PC-3 (cell line): ENCODE measurements around the gene MRGPRX4. TPM values are rescaled to one million over a fixed set of nuclear protein-coding genes. Genes with fewer than 3 reads are reported as not detected.
A peak's percentile ranks its signal among the peaks of the same experiment; 100 is the strongest.
"Not testable (repeated sequence)": the region's sequence is repeated elsewhere in the genome, so short reads cannot be mapped to it uniquely, and the experiment has no call there.

Source experiments
- ATAC-seq: fragments of 200-7000 bp; cut with Tn5 transposase; 2 replicates; pipeline ENCODE4 v1.9.1; 2020; ENCODE audit warnings: mild to moderate bottlenecking, moderate library complexity
- BruUV-seq: library from RNA; stranded (reverse); fragments of 400-500 nt; replicated peaks from 2 replicates; lab custom pipeline; 2021; lab: Mats Ljungman, UMichigan
- CTCF ChIA-PET: fragments of 300-600 bp; sonication (Branson Sonifier 250); formaldehyde crosslinking; loops from one replicate; lab custom pipeline; 2022; ENCODE audit warnings: antibody characterized with exemption; lab: Charles Lee
- POLR2A ChIA-PET: fragments of 300-600 bp; sonication (Branson Sonifier 250); formaldehyde crosslinking; loops from one replicate; lab custom pipeline; 2022; ENCODE audit warnings: antibody characterized with exemption; ENCODE audit not compliant: unreplicated experiment; lab: Charles Lee
- DNase-seq: peaks from one replicate; pipeline ENCODE4 v3.0.0-alpha.2; 2015
- H2AFZ ChIP-seq: fragments of 300-600 bp; sonication (generic); 2 replicates; pipeline ENCODE4 v1.6.0; 2016; ENCODE audit warnings: antibody characterized with exemption, low read length
- H3F3A ChIP-seq: fragments of 300-600 bp; sonication (generic); one replicate; pipeline ENCODE4 v1.6.0; 2017; ENCODE audit warnings: antibody characterized with exemption, low read length, control low read depth, mild to moderate bottlenecking; ENCODE audit not compliant: unreplicated experiment
- H3K27ac ChIP-seq: fragments of 300-600 bp; sonication (generic); 2 replicates; pipeline ENCODE4 v1.5.1; 2016; ENCODE audit warnings: mild to moderate bottlenecking, low read length
- H3K27me3 ChIP-seq: fragments of 300-600 bp; sonication (generic); 2 replicates; pipeline ENCODE4 v1.6.1; 2016; ENCODE audit warnings: low read length, mixed read lengths
- H3K36me3 ChIP-seq: fragments of 300-600 bp; sonication (generic); 2 replicates; pipeline ENCODE4 v1.6.1; 2016; ENCODE audit warnings: low read depth, mixed run types, low read length, mixed read lengths
- H3K4me1 ChIP-seq: fragments of 300-600 bp; sonication (generic); 2 replicates; pipeline ENCODE4 v1.5.1; 2016; ENCODE audit warnings: low read length; ENCODE audit not compliant: insufficient read depth
- H3K4me2 ChIP-seq: fragments of 300-600 bp; sonication (generic); 2 replicates; pipeline ENCODE4 v1.6.0; 2016; ENCODE audit warnings: low read length
- H3K4me3 ChIP-seq: fragments of 300-600 bp; sonication (generic); 2 replicates; pipeline ENCODE4 v1.5.1; 2016; ENCODE audit warnings: mild to moderate bottlenecking, low read length, mixed read lengths
- H3K79me2 ChIP-seq: fragments of 300-600 bp; sonication (generic); 2 replicates; pipeline ENCODE4 v1.6.1; 2017; ENCODE audit warnings: low read length, mixed read lengths
- H3K9ac ChIP-seq: fragments of 300-600 bp; sonication (generic); 2 replicates; pipeline ENCODE4 v1.6.0; 2016; ENCODE audit warnings: mild to moderate bottlenecking, low read length
- H3K9me2 ChIP-seq: fragments of 300-600 bp; sonication (generic); replicated peaks from 2 replicates; pipeline ENCODE4 v1.6.1; 2016; ENCODE audit warnings: mixed run types, low read length, mixed read lengths
- H3K9me3 ChIP-seq: fragments of 300-600 bp; sonication (generic); 2 replicates; pipeline ENCODE4 v1.6.1; 2016; ENCODE audit warnings: low read length, mixed read lengths
- H4K20me1 ChIP-seq: fragments of 300-600 bp; sonication (generic); 2 replicates; pipeline ENCODE4 v1.6.1; 2016; ENCODE audit warnings: low read length, mixed read lengths
- CTCF ChIP-seq: fragments of 300-600 bp; sonication (generic); conservative IDR thresholded peaks from 2 replicates; pipeline ENCODE4 v1.5.1; 2017; ENCODE audit warnings: antibody characterized with exemption, low read depth, mild to moderate bottlenecking, low read length
- EZH2 ChIP-seq: fragments of 300-600 bp; sonication (generic); IDR thresholded peaks from one replicate; pipeline ENCODE4 v1.6.1; 2017; ENCODE audit warnings: antibody characterized with exemption, mild to moderate bottlenecking, low read length; ENCODE audit not compliant: unreplicated experiment
- EZH2phosphoT487 ChIP-seq: fragments of 300-600 bp; sonication (generic); IDR thresholded peaks from 2 replicates; pipeline ENCODE4 v1.6.1; 2018; ENCODE audit warnings: mild to moderate bottlenecking, antibody characterized with exemption, low read length, borderline replicate concordance
- intact Hi-C: fragments of 100-400 bp; cut with micrococcal nuclease; formaldehyde crosslinking; loops from 2 replicates; pipeline ENCODE4 v1.9.0; 2023
- total RNA-seq: library from RNA; depleted of rRNA; stranded (reverse); fragments of >200 nt; gene quantifications from 2 replicates; pipeline ENCODE4 v1.2.3, GENCODE V29; 2014

MRGPRX4 gene
- total RNA-seq, 1 experiment from 2014 or later = not detected

DNA sequence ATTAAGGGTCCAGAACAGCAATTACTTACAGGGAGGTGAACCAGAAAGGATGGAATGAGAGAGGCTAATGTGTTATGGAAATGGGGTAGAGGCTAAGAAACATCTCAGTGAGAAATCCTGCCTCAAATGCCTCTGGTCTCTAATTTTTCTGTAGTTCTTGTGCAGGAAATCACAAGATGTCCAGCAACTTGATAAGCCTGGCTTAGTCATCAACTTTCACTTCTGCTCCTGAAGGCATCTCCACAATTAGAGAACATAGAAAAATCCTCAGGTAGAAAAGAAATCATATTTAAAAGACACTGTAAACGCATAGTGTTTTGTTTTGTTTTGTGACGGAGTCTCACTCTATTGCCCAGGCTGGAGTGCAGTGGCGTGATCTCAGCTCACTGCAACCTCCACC lies 18.7 kb downstream of the MRGPRX4 start:
- no peaks in the 10 kb centered on the region for H3K9me3 ChIP-seq
- intact Hi-C loops = no loop called here
- H3K27ac ChIP-seq = no peak overlapping the region
- POLR2A ChIA-PET = no interaction called here
- H3K9me2 ChIP-seq = no peaks in the 10 kb centered on the region
- H3K4me1 ChIP-seq = no peaks in the 10 kb centered on the region
- DNase-seq (no peak), ATAC-seq (no peak)
- no peak for TF ChIP-seq EZH2phosphoT487
- no peak for TF ChIP-seq EZH2
- TF ChIP-seq CTCF = no peak
- no peak overlapping the region for H3K9ac ChIP-seq
- no peaks in the 10 kb centered on the region for H3F3A ChIP-seq
- H4K20me1 ChIP-seq = no peaks in the 10 kb centered on the region
- no peaks in the 10 kb centered on the region for H3K36me3 ChIP-seq
- CTCF ChIA-PET = no interaction called here
- H3K4me3 ChIP-seq = no peak overlapping the region
- BruUV-seq = no TSS peak
- H3K79me2 ChIP-seq = no peaks in the 10 kb centered on the region
- no peak overlapping the region for H2AFZ ChIP-seq
- H3K27me3 ChIP-seq = peaks cover 33% of the 10 kb centered on the region
- no peak overlapping the region for H3K4me2 ChIP-seq

DNA sequence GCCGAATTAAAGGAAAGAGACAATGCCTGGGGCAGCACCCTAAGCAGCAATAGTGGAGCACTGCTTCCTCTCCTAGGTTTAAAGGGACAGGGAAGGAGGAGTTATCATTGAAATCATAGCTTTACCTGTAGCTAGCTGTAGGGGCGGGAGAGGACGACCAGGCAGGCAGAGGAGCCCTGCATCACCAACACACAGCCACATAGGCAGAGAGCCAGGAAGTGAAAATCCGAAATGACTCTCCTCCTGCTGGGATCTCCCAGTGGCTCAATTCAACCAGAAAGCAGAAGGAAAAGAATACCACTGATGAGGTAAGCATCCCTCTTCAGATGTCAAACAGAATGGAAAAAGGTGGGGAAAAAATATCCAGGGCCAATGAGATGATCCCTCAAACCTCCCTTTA lies 20.4 kb downstream of the MRGPRX4 start:
- no peak overlapping the region for H2AFZ ChIP-seq
- H3K79me2 ChIP-seq = no peaks in the 10 kb centered on the region
- no peak overlapping the region for H3K27ac ChIP-seq
- ChIA-PET CTCF (no interaction called here), POLR2A (no interaction called here)
- no peak for TF ChIP-seq EZH2phosphoT487
- TF ChIP-seq CTCF = no peak
- TF ChIP-seq EZH2 = no peak
- no peaks in the 10 kb centered on the region for H3F3A ChIP-seq
- DNase-seq = peak; percentile 7
- no peak overlapping the region for H3K9ac ChIP-seq
- peaks cover 30% of the 10 kb centered on the region for H3K27me3 ChIP-seq
- H3K9me3 ChIP-seq = no peaks in the 10 kb centered on the region
- no peak overlapping the region for H3K4me3 ChIP-seq
- H3K4me2 ChIP-seq = no peak overlapping the region
- no peak for ATAC-seq
- no peaks in the 10 kb centered on the region for H3K36me3 ChIP-seq
- no peaks in the 10 kb centered on the region for H3K9me2 ChIP-seq
- intact Hi-C loops = no loop called here
- H3K4me1 ChIP-seq = no peaks in the 10 kb centered on the region
- no TSS peak for BruUV-seq
- H4K20me1 ChIP-seq = no peaks in the 10 kb centered on the region

DNA sequence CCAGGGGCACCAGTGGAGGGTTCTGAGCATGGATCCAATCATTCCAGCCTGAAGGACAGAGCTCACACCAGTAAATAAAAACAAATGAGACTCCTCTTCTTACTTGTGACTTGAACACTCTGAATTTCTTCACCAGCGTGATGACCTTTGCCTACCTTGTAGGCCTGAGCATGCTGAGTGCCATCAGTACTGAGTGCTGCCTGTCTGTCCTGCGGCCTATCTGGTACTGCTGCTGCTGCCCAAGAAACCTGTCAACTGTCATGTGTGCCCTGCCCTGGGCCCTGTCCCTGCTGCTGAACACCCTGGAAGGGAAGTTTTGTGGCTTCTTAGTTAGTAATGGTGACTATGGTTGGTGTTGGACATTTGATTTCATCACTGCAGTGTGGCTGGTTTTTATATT lies 23.9 kb downstream of the MRGPRX4 start:
- POLR2A ChIA-PET = no interaction called here

GRCh38 chr11:18197738-18198137 lies 25.1 kb downstream of the MRGPRX4 start:
- H4K20me1 ChIP-seq, POLR2A ChIA-PET, intact Hi-C loops, H3K27ac ChIP-seq, H3K9me2 ChIP-seq, BruUV-seq, H3K4me2 ChIP-seq, H3F3A ChIP-seq, H3K36me3 ChIP-seq, CTCF ChIA-PET, H3K9me3 ChIP-seq, H3K79me2 ChIP-seq, H3K4me1 ChIP-seq, H2AFZ ChIP-seq, H3K9ac ChIP-seq, H3K4me3 ChIP-seq, DNase-seq, ATAC-seq: not testable (repeated sequence)
- H3K27me3 ChIP-seq = peaks cover 18% of the 10 kb centered on the region

More for the DNA sequence above, 23.9 kb downstream of the MRGPRX4 start:
- Histone ChIP-seq H3K27me3 (peaks cover 21% of the 10 kb centered on the region), H3K4me2 (no peak overlapping the region), H3K9me3 (no peaks in the 10 kb centered on the region), H4K20me1 (no peaks in the 10 kb centered on the region), H2AFZ (no peak overlapping the region), H3K79me2 (no peaks in the 10 kb centered on the region), H3K27ac (no peak overlapping the region), H3K4me1 (no peaks in the 10 kb centered on the region), H3F3A (no peaks in the 10 kb centered on the region), H3K9me2 (no peaks in the 10 kb centered on the region), H3K36me3 (no peaks in the 10 kb centered on the region), H3K9ac (no peak overlapping the region), H3K4me3 (no peak overlapping the region)
- TF ChIP-seq EZH2 = no peak
- TF ChIP-seq EZH2phosphoT487 = no peak
- TF ChIP-seq CTCF = no peak
- intact Hi-C loops = no loop called here
- DNase-seq (no peak), ATAC-seq (no peak)
- no TSS peak for BruUV-seq
- CTCF ChIA-PET = no interaction called here
